GM18499 (cell line): ENCODE data around the gene URI1.

Experiments used
- ATAC-seq: cut with Tn5 transposase; IDR thresholded peaks from one replicate; pipeline ENCODE4 v1.9.1; 2021; ENCODE audit warnings: moderate number of reproducible peaks; ENCODE audit not compliant: insufficient read depth, unreplicated experiment

The URI1 gene

GRCh38 chr19:30049846-30050667 is 108.0 kb downstream of the URI1 start:
- no peak for ATAC-seq

- no peak for ATAC-seq
Observed at GRCh38 chr19:30052122-30053075, 110.4 kb downstream of the URI1 start.

GRCh38 chr19:30053558-30053957 is 111.5 kb downstream of the URI1 start:
- no peak for ATAC-seq

GRCh38 chr19:30054210-30054609 is 112.2 kb downstream of the URI1 start:
- ATAC-seq = no peak

- no peak for ATAC-seq
Observed at GRCh38 chr19:30056580-30056979, 114.5 kb downstream of the URI1 start.

- ATAC-seq = no peak
Observed at GRCh38 chr19:30059741-30060457, 117.9 kb downstream of the URI1 start.

GRCh38 chr19:30060531-30061222 is 118.6 kb downstream of the URI1 start:
- no peak for ATAC-seq

GRCh38 chr19:30061223-30062064 is 119.4 kb downstream of the URI1 start:
- no peak for ATAC-seq

- no peak for ATAC-seq
Observed at GRCh38 chr19:30062065-30062906, 120.2 kb downstream of the URI1 start.

GRCh38 chr19:30062907-30063649 is 121.0 kb downstream of the URI1 start:
- ATAC-seq = no peak

GRCh38 chr19:30063650-30064347 is 121.8 kb downstream of the URI1 start:
- no peak for ATAC-seq

- no peak for ATAC-seq
Observed at GRCh38 chr19:30064348-30064699, 122.3 kb downstream of the URI1 start.

GRCh38 chr19:30064771-30065494 is 122.9 kb downstream of the URI1 start:
- ATAC-seq = no peak

- ATAC-seq = no peak
Observed at GRCh38 chr19:30065680-30066606, 123.9 kb downstream of the URI1 start.
